NOMO-1 (cell line): ENCODE results near the gene POLG2.
A peak's percentile ranks its signal among the peaks of the same experiment; 100 is the strongest.
"Not testable (repeated sequence)": the region's sequence is repeated elsewhere in the genome, so short reads cannot be mapped to it uniquely, and the experiment has no call there.

Source experiments
- DNase-seq, 2 experiments: peaks; one replicate each; lab custom pipeline; 2025; ENCODE audit not compliant: unreplicated experiment in 2 of 2; lab: John Stamatoyannopoulos, UW

Gene POLG2

GRCh38 chr17:64443086-64443760 is 53.6 kb downstream of the POLG2 start:
- DNase-seq = no peak

- peak in 1 of 2 experiments; percentile 86 for DNase-seq
These were observed 54.3 kb downstream of the POLG2 start for GRCh38 chr17:64442541-64442971.

GRCh38 chr17:64441772-64442540 is 54.9 kb downstream of the POLG2 start:
- peak; percentile 35 to 86 for DNase-seq

GRCh38 chr17:64439956-64440355 is 56.9 kb downstream of the POLG2 start:
- no peak for DNase-seq

- not testable (repeated sequence) for DNase-seq
These were observed 57.3 kb downstream of the POLG2 start for GRCh38 chr17:64439521-64439920.

- no peak for DNase-seq
These were observed 58.8 kb downstream of the POLG2 start for GRCh38 chr17:64437944-64438525.

- DNase-seq = no peak
These were observed 65.3 kb downstream of the POLG2 start for GRCh38 chr17:64431534-64431933.

- not testable (repeated sequence) for DNase-seq
These were observed 66.8 kb downstream of the POLG2 start for GRCh38 chr17:64430036-64430435.

GRCh38 chr17:64428406-64428805 is 68.4 kb downstream of the POLG2 start:
- DNase-seq = no peak
